NCI-H1694 treated with DMSO at 0.1 percent for 48 hours (cell line): Measurements from ENCODE around the gene FMNL1.

ENCODE experiments used
- DNase-seq: peaks from one replicate; lab custom pipeline; 2025; lab: John Stamatoyannopoulos, UW

FMNL1 gene

GRCh38 chr17:45282683-45283644, 61.3 kb downstream of the FMNL1 start:
- no peak for DNase-seq

- DNase-seq = no peak
Measured at GRCh38 chr17:45283711-45284110, 62.0 kb downstream of the FMNL1 start.

GRCh38 chr17:45284176-45285140, 62.8 kb downstream of the FMNL1 start:
- DNase-seq = no peak

GRCh38 chr17:45286286-45286685, 64.6 kb downstream of the FMNL1 start:
- no peak for DNase-seq

- peak; percentile 89 for DNase-seq
Measured at GRCh38 chr17:45287526-45288500, 66.1 kb downstream of the FMNL1 start.

- DNase-seq = peak; percentile 67
Measured at GRCh38 chr17:45288825-45289224, 67.1 kb downstream of the FMNL1 start.

DNA sequence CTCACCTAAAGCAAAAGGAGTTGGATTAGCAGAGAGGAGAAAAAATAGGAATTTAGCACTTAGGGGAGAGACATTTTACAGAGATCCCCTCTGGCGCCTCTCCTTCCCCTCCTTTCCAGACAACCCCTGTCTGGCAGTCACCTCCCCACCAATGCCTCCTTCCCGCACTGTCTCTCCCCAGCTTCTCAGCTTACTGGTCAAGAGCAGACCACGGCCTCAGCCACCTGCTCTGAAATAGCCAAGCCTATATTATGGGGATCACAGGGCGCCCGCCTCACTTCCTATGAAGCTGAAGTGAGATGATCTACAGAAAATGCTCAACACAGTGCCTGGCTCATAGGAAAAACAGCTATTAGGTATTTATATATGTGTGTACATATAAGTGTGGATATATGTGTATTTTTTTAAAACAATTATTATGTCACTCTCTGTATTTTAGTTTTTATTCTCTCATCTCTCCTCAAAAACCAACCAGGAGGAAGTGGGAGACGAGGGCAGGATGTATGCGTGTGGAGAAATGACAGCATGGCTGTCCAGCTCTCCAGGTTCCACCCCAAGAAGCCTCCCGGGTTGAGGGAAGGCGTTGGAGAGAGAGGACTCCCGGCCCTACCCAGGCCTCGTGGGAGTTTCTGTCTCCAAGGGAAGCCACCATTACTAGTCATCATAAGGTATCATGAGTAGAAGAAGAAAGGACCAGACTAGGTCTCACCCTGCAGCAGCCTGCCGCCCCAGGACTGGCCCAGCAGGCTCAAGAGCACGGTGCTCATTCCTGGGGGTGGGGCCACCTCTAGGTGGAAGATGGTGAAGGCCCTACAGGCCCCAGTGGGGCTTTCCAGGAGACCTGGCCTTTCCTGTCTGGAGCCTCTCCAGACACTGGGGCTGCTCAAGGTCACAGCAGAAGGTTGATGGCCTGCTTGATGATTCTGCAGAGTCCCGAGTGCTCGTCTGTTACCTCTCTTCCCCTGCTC, 67.9 kb downstream of the FMNL1 start:
- DNase-seq = no peak

DNA sequence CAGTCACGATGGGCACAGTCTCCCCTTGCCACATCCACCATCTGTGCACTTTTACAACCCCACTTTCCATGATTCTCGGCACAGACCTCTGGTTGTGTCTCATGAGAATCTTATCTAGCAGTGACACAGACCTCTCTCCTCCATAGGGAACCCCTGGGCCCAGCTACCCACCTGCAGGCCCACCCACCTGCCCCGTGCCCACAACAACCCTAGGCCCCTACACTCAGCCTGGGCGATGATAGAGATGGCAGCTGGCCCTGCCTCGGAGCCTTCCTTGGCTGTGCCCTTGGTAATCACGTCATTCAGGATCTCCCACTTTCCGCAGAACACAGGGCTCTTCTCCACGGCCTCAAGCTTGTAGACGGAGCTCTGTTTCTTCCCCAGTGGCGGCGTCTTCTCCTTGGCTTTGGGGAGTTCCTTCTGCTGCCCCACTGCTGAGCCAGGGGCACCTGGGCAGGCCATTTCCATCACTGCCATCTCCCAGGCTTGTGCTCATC, 68.6 kb downstream of the FMNL1 start:
- DNase-seq = peak; percentile 51

DNA sequence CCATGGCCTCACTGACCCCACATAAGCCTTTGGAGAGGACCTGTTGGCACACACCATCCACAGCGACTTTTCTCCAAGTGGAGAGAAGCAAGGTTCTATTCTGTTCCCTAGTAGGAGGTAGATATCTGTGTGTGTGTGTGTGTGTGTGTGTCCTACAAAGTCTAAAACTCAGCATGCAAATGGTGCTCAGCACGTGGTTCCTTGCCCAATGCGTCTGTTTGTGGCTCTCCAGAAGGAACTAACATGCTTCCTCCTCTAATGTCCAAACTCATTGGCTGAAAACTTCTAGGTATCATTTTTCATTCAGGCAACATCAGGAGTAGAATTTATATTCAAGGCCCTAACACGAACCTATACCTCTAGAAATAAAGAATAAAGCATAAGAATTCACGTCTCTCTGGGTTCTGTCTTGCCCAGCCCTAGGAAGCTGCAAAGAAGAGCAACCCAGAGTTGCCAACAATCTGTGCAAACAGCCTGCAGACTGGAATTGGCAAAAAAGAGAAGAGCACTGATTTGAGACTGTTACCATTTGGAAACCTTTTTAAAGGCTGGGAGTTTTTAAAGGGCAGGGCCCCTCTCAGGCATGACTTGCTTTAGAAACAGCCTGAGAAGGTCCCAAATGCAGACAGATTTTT, 69.6 kb downstream of the FMNL1 start:
- peak; percentile 23 for DNase-seq

DNA sequence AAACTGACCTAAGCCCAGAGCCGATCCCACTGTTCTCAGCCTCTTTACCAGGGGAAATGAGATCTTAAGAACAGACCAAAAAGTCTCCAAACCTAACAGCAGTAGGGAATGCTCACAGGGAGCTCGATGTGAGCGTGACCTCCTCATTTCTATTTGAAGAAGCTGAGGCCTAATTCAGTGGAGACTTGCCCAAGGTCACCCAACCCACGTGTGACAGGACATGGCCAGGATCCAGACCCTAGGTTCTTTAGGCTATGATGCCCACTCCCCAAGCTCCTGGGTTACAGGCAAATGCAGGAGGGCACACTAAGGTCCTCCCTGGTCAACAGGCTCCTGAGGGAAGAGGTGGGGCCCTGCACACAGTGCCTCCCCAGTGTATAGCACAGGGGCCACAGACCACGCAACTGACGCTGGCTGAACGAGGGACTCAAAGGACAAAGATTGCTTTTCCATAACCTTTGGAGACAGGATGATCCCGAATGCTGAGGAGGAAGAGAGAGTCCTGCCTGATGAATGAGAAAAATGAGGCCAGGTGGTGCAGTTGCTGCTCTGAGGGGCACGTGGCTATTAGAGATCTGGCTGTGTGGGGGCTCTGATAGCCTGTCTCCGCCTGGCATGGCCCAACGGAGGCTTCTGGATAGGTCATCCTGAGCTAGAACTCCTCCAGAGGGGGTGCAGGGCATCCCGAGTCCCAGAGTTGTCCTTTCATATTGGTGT, 71.2 kb downstream of the FMNL1 start:
- DNase-seq = no peak

DNA sequence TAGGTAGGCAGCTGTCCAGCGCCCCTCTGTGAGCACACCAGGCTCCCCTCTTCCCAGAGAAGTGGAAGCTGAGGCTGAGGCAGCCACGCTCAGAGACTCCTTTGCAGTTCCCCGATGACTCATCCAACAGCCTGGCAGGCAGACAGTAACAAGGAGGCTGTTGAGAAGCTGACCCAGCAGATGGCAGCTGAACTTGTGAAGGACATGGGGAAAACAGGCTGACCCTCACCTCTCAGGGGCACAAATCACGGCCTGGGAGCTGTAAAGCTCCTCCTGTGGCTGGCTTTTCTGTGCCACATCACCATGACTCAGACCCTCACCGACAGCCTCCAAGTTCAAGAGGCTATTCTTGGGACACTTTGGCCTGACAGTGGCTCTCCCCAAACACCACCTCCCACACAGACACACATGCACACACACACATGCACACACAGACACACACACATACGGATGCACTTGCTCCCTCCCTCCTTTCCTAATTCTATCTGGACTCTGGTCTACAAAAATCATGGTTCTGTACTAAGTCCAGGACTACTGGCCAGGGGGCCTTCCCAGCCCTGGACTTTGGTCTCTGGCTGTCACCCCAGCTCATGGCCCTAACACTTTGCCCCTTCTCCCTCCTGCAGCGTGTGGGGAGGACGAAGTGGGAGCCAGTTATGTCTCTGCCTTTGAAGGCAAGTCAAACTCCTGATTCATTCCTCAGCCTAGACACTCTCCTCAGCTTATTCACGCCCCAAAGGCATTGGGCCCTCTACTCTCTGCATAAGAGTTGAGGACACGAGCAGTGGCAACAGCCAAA, 71.9 kb downstream of the FMNL1 start:
- DNase-seq = no peak

GRCh38 chr17:45294506-45294905, 72.8 kb downstream of the FMNL1 start:
- no peak for DNase-seq

DNA sequence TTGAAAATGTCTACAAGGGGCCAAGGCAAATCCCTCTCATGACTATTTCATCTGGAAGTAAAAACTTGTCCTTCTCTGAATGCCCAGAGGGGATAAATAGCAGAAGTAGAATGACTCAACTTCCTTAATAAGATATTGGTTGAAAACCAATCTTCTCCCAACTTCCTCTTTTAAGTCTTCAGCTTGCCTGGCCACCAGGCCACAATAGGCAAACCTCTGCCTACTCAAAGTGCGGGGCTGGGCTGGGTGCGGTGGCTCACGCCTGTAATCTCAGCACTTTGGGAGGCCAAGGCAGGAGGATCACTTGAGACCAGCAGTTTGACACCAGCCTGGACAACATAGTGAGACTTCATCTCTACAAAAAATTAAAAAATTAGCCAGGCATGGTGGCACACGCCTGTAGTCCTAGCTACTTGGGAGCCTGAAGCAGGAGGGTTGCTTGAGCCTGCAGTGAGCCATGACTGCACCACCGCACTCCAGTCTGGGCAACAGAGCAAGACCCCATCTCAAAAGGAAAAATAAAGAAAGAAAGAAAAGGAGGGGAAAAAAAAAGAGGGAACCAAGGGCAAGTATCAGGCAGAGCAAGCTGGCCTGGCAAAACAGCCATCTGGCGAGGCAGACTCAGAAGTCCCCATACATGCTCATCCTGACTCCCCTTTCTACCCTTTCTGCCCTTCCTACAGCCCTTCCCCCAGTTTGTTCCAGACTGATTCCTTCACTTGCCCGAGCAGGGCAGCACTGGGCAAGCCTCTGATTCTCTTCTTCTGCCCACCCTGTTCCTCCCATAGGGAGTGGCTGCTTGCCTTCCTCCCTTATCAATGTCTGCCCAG, 74.5 kb downstream of the FMNL1 start:
- DNase-seq = no peak

DNA sequence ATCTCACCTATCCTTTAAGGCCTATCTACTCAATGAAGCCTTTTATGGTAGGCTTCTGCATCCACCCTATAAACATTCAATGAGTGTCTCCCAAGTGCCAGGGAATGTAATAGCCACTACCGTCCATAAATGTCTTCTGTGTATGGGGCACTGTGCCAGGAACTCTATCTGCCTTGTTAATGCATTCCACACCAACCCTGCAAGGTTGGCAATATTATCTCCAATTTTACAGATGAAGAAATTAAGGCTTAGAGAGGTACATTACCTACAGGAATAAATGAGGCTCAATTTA, 75.1 kb downstream of the FMNL1 start:
- DNase-seq = no peak
